GM12865 (cell line): ENCODE measurements around the gene DNMT3A.
A peak's percentile ranks its signal among the peaks of the same experiment; 100 is the strongest.

ENCODE experiments used
- DNase-seq: peaks from one replicate; pipeline ENCODE4 v3.0.0; 2010; ENCODE audit warnings: low read depth
- H3K4me3 ChIP-seq: 2 replicates; pipeline ENCODE4 v1.5.1; 2011; ENCODE audit warnings: mild to moderate bottlenecking, low read depth, low read length, control low read depth
- CTCF ChIP-seq: IDR thresholded peaks from 2 replicates; pipeline ENCODE4 v1.5.1; 2011; ENCODE audit warnings: low read length, control low read depth, low read depth, inconsistent platforms; ENCODE audit not compliant: insufficient read depth; ENCODE audit errors: missing control alignments

The DNMT3A gene

DNA sequence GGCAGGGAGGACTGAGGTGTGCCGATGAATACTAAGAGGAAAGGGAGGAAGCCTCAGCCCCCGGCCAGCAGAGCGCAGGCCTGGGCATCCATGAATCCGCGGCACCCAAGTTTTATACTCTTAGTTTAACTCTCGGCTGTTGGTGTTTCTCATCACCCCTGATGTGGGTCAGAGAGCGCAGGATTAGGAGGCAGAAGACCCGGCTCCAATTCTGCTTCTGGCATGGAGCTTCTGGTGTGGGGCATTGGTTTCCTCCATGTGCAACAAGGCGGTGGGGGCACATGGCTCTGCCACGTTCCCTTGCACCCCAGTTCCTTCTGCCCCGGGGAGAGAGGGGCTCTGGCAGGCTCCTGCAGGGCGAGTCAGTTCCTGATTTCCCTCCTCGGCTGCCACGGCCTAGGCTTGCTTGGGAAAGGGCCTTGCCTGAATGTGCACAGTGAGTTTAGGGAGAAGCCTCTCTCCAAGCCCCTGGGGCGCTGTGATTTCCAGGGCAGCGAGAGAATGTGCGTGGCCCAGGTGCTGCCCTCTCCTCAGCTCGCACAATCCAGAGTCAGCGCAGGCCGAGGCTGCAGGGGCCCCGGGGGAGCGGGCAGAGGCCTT lies 36.2 kb upstream of the DNMT3A start:
- no peak for DNase-seq
- TF ChIP-seq CTCF: no peak
- no peak overlapping the region for H3K4me3 ChIP-seq

DNA sequence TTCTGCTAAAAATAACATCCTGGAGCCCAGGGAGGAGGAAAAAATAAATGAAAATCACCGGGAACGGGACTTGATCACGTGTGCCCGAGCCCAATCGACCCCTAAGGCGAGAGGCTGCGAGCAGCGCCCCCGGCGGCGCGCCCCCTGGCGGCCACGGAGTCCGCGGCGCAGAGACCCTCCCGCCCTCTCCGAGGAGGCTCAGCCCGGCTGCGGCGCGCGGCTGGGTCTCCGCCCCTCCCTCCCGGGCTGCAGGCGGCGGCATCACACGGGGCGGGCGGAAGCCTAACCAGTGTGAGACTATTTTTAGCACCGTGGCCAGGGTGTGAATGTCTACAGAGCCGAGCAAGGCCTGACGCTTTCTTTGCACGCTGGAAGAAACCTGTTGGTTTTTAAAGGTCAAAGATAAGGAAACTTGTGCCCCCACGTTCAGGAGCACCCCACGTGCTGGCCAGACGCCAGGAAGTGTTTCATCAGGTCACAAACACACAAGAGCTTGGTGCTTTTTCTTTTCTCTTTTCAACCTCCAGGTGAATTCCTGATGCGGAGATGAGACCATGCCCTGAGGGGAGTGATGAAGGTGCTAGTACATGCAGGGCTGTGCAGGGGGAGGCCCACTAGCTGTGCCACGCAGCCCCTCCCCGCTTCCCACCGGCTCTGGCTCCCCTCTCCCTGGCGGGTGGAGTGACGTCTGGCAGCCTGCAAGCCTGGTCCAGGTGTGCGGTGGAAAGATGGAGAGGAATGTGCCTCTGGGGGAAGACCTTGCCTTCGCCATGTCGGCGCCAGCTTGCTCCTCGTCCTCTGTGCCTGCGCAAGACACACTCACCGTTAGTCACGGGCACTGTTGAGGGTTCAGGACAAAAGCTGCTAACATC lies 35.3 kb upstream of the DNMT3A start:
- peak; percentile 97 for DNase-seq
- peak overlapping the region; percentile 41 for H3K4me3 ChIP-seq
- peak; percentile 93 for TF ChIP-seq CTCF

DNA sequence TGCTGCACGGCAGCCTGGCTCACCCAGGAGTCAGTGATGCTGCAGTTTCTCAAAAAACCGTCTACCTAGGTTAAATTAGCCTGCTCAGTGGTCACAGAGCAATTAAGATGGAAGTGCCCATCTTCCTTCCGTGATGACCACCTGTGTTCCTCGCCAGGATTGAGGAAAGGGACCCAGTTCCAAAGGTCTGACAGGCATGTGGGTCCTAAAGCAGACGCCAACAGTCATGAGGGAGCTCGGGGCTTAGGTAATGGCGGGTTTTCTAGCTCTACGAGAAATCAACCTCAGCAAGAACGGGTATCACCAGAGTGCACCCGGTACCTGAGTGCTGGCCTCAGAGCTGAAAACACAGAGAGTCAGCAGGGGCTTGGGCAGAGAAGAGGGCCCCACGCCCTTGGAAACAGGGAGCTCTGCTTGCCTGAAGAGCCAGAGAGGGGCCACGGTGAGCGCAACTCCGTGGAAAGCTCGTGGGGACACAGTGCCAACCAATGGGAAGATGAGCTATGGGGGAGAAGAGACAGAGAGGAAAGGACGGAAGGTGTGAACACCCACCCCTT lies 34.3 kb upstream of the DNMT3A start:
- no peak for DNase-seq
- no peak for TF ChIP-seq CTCF
- no peak overlapping the region for H3K4me3 ChIP-seq

GRCh38 chr2:25375371-25375988 lies 33.8 kb upstream of the DNMT3A start:
- DNase-seq: no peak
- no peak for TF ChIP-seq CTCF
- no peak overlapping the region for H3K4me3 ChIP-seq

DNA sequence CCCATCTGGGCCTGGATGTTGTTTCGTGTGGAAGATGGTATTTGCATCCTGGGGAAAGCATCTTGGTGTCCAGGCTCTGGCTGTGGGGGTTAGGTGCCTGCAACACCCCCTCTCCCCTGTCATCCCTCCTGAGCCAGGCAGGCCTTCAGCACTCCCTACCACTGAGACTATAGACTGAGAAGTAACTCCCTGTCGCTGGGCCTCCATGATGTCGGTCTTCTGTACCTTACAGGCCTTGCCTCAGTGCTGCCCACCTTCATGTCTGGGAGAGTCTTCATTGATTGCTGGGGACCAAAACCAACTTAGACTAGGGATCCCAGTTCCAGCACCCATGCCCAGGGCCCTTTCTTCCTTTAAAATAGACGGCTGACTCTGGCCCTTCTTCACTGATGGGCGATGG lies 33.1 kb upstream of the DNMT3A start:
- H3K4me3 ChIP-seq: no peak overlapping the region
- DNase-seq: no peak
- TF ChIP-seq CTCF: no peak

DNA sequence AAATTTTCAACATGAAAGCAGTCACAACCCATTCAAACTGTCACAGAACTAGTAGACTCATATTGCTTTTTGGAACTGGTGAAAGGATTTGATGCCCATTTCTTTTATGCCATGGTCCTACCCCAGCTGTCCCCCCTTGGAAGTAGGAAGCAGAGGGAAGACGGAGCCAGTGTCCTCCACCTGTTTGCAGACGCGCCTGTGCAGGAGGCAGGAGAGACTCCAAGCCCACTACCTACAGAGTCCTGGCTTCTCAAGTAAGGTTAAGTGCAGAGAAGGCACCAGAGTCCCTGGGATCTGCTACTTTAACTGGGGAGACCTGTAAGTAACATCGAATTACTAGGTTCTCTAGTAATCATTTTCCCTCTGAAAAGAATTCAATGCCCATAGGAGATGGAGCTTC lies 32.7 kb upstream of the DNMT3A start:
- no peak for DNase-seq
- TF ChIP-seq CTCF: no peak
- no peak overlapping the region for H3K4me3 ChIP-seq
